ENCODE results near the gene FDX1. TPM values are rescaled to one million over a fixed set of nuclear protein-coding genes. Genes with fewer than 3 reads are reported as not detected.

The FDX1 gene
- total and polyA plus RNA-seq, 12 donors: 51.1 to 1,586 (median 315) TPM

GRCh38 chr11:110471371-110471770 is 41.6 kb downstream of the FDX1 start:
- no peaks in the 10 kb centered on the region for H3K36me3 ChIP-seq (replicated peaks in 1 of 2)
- intact Hi-C loops (cut with DNase I): no loop called here
- no peak for DNase-seq
- H3K27me3 ChIP-seq: no peaks in the 10 kb centered on the region
- no peaks in the 10 kb centered on the region for H3K9me3 ChIP-seq (replicated peaks in 1 of 3)
- no peak overlapping the region for H3K4me3 ChIP-seq
- H3K27ac ChIP-seq: peak overlapping the region in 2 of 5 donors; percentile 51 to 78
- H3K4me1 ChIP-seq (replicated peaks in 1 of 2): peaks cover 4 to 8% of the 10 kb centered on the region in 2 donors
- TF ChIP-seq POLR2A (IDR thresholded peaks at IDR 0.05) (no peak), CTCF (IDR thresholded peaks at IDR 0.05) (no peak)
- WGBS, 4 donors: 53 to 68% (median 60%) methylated on average over 1 of the region's 1 CpG

GRCh38 chr11:110472858-110473257 is 43.1 kb downstream of the FDX1 start:
- peaks cover 4 to 8% of the 10 kb centered on the region in 2 donors for H3K4me1 ChIP-seq (replicated peaks in 1 of 2)
- H3K9me3 ChIP-seq (replicated peaks in 1 of 3): no peaks in the 10 kb centered on the region
- 95 to 100% (median 98%) methylated on average over 1 of the region's 1 CpG for WGBS, 4 donors
- peak in 6 of 7 donors; percentile 69 to 85 (median 79) for DNase-seq
- no peaks in the 10 kb centered on the region for H3K27me3 ChIP-seq
- no peak for TF ChIP-seq CTCF (IDR thresholded peaks at IDR 0.05)
- no peak for TF ChIP-seq POLR2A (IDR thresholded peaks at IDR 0.05)
- peak overlapping the region; percentile 34 to 81 (median 59) for H3K27ac ChIP-seq
- no peaks in the 10 kb centered on the region for H3K36me3 ChIP-seq (replicated peaks in 1 of 2)
- no peak overlapping the region for H3K4me3 ChIP-seq
- intact Hi-C loops (cut with DNase I): no loop called here

- Histone ChIP-seq H3K27ac (peak overlapping the region; percentile 34 to 81 (median 59)), H3K4me1 (replicated peaks in 1 of 2) (peaks cover 4 to 8% of the 10 kb centered on the region in 2 donors), H3K4me3 (no peak overlapping the region), H3K36me3 (replicated peaks in 1 of 2) (no peaks in the 10 kb centered on the region), H3K9me3 (replicated peaks in 1 of 3) (no peaks in the 10 kb centered on the region), H3K27me3 (no peaks in the 10 kb centered on the region)
- peak in 2 of 7 donors; percentile 30 to 54 for DNase-seq
- 66 to 73% (median 68%) methylated on average over 6 to 7 of the region's 7 CpGs for WGBS, 4 donors
- intact Hi-C loops (cut with DNase I): no loop called here
- no peak for TF ChIP-seq POLR2A (IDR thresholded peaks at IDR 0.05)
- TF ChIP-seq CTCF (IDR thresholded peaks at IDR 0.05): peak in 2 of 6 experiments; percentile 2 to 11
Measured at GRCh38 chr11:110473706-110474105, 44.0 kb downstream of the FDX1 start.

- no peaks in the 10 kb centered on the region for H3K9me3 ChIP-seq (replicated peaks in 1 of 3)
- TF ChIP-seq POLR2A (IDR thresholded peaks at IDR 0.05) (no peak), CTCF (IDR thresholded peaks at IDR 0.05) (no peak)
- WGBS, 4 donors: 80 to 95% (median 86%) methylated on average over 1 of the region's 1 CpG
- intact Hi-C loops (cut with DNase I): no loop called here
- H3K4me1 ChIP-seq (replicated peaks in 1 of 2): peaks cover 4 to 8% of the 10 kb centered on the region in 2 donors
- H3K4me3 ChIP-seq: no peak overlapping the region
- DNase-seq: no peak
- no peaks in the 10 kb centered on the region for H3K27me3 ChIP-seq
- H3K36me3 ChIP-seq (replicated peaks in 1 of 2): no peaks in the 10 kb centered on the region
- peak overlapping the region in 1 of 5 donors; percentile 59 for H3K27ac ChIP-seq
Measured at GRCh38 chr11:110474578-110474977, 44.8 kb downstream of the FDX1 start.

All from adrenal gland (tissue), 12 donors.